ENCODE measurements around the gene SLC4A5. TPM values are rescaled to one million over a fixed set of nuclear protein-coding genes. Genes with fewer than 3 reads are reported as not detected.

Gene SLC4A5
- polyA plus RNA-seq, 1 of the 3 experiments (the other 2 are of a cell fraction) = 0.25 TPM

DNA sequence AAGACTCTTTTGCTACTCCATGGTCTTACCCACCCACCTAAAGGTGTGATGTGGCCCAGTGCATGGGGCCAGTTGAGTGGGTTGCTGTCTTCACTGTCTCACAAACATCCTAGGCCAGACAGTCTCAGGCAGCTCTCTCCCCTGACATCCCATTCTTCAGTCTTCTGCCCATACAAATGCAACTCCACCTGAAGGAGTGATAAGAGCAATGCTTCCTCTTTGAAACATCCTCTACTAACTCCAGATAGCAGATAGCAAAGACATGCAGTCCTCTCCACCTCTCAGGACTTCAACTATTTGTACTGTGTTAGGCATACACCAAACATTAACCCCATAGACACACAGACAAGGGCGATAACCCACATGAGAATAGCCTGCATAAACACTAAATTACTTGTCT is 73.5 kb downstream of the SLC4A5 start:
- POLR2A ChIA-PET = no interaction called here

DNA sequence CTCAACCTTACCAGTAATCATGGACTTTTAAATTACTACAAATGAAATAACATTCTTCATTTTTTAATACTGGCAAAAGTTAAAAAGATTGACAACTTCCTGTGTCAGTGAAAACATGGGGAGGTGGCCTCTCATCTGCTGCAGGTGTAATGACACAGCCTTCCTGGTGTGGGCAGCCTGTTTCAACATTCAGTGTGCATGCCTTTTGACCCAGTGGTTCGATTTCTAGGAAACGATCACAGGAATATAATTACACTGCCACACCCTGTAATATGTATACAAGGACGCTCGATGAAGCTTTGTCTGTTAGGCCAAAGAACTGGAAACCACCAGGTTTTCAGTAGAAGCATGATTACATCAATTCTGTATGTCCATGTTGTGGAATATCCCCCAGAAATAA is 76.1 kb downstream of the SLC4A5 start:
- Histone ChIP-seq H3F3A (replicated peaks; ENCODE audit: insufficient read depth) (no peaks in the 10 kb centered on the region), H3K9me2 (no peaks in the 10 kb centered on the region), H3K27ac (ENCODE audit: low read depth in 2 of 2, low read length in 1 of 2) (no peak overlapping the region), H3K9me3 (no peaks in the 10 kb centered on the region), H3K79me2 (ENCODE audit: insufficient read depth) (no peaks in the 10 kb centered on the region), H3K36me3 (replicated peaks in 1 of 2; ENCODE audit: control insufficient read depth in 1 of 2, insufficient read depth in 2 of 2, low read length in 1 of 2) (no peaks in the 10 kb centered on the region), H3K4me3 (ENCODE audit: low read depth in 2 of 2, low read length in 1 of 2) (no peak overlapping the region), H3K4me1 (ENCODE audit: control insufficient read depth in 1 of 2, insufficient read depth in 2 of 2, low read depth in 1 of 2, low read length in 1 of 2) (no peaks in the 10 kb centered on the region), H2AFZ (ENCODE audit: low read depth) (no peak overlapping the region), H3K4me2 (no peak overlapping the region), H3K9ac (no peak overlapping the region), H3K27me3 (ENCODE audit: insufficient read depth) (no peaks in the 10 kb centered on the region), H4K20me1 (ENCODE audit: insufficient read depth) (no peaks in the 10 kb centered on the region)
- WGBS (ENCODE audit: low lambda C conversion rate) = 42% methylated on average over 4 of the region's 4 CpGs
- DNase-seq = no peak
- TF ChIP-seq POLR2AphosphoS5 (IDR thresholded peaks at IDR 0.05; ENCODE audit: low read depth, low read length) (no peak), RAD21 (IDR thresholded peaks at IDR 0.05; ENCODE audit: low read length) (peak; percentile 52), RFX5 (IDR thresholded peaks at IDR 0.05; ENCODE audit: low read length) (no peak), NFIC (IDR thresholded peaks at IDR 0.05; ENCODE audit: borderline replicate concordance) (no peak)
- TF ChIP-seq, protein P1, sequence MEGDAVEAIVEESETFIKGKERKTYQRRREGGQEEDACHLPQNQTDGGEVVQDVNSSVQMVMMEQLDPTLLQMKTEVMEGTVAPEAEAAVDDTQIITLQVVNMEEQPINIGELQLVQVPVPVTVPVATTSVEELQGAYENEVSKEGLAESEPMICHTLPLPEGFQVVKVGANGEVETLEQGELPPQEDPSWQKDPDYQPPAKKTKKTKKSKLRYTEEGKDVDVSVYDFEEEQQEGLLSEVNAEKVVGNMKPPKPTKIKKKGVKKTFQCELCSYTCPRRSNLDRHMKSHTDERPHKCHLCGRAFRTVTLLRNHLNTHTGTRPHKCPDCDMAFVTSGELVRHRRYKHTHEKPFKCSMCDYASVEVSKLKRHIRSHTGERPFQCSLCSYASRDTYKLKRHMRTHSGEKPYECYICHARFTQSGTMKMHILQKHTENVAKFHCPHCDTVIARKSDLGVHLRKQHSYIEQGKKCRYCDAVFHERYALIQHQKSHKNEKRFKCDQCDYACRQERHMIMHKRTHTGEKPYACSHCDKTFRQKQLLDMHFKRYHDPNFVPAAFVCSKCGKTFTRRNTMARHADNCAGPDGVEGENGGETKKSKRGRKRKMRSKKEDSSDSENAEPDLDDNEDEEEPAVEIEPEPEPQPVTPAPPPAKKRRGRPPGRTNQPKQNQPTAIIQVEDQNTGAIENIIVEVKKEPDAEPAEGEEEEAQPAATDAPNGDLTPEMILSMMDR (IDR thresholded peaks at IDR 0.05) = 0 out of 2 replicates have a peak, but pooled peaks have one; percentile 13
- POLR2A ChIA-PET = no interaction called here
- CTCF ChIA-PET = interaction anchor here (0.6 to 2.5 kb wide), 5 partner anchors 17 to 158 kb away, joined by 4 to 12 read pairs (median 6); no protein-coding TSS in a partner anchor

More for the DNA sequence above, 73.5 kb downstream of the SLC4A5 start:
- Histone ChIP-seq H3K4me3 (ENCODE audit: low read depth in 2 of 2, low read length in 1 of 2) (no peak overlapping the region), H3K4me2 (no peak overlapping the region), H3K79me2 (ENCODE audit: insufficient read depth) (no peaks in the 10 kb centered on the region), H3K27me3 (ENCODE audit: insufficient read depth) (no peaks in the 10 kb centered on the region), H3K9ac (no peak overlapping the region), H2AFZ (ENCODE audit: low read depth) (no peak overlapping the region), H3K4me1 (ENCODE audit: control insufficient read depth in 1 of 2, insufficient read depth in 2 of 2, low read depth in 1 of 2, low read length in 1 of 2) (no peaks in the 10 kb centered on the region; a peak in 1 of 4 replicates), H3K27ac (ENCODE audit: low read depth in 2 of 2, low read length in 1 of 2) (no peak overlapping the region), H3K9me3 (no peaks in the 10 kb centered on the region), H4K20me1 (ENCODE audit: insufficient read depth) (no peaks in the 10 kb centered on the region), H3K36me3 (replicated peaks in 1 of 2; ENCODE audit: control insufficient read depth in 1 of 2, insufficient read depth in 2 of 2, low read length in 1 of 2) (no peaks in the 10 kb centered on the region), H3F3A (replicated peaks; ENCODE audit: insufficient read depth) (no peaks in the 10 kb centered on the region), H3K9me2 (no peaks in the 10 kb centered on the region)
- TF ChIP-seq RCOR1 (IDR thresholded peaks at IDR 0.05; ENCODE audit: low read length) (no peak), FOXJ3 (CRISPR knock-in tag; IDR thresholded peaks at IDR 0.05) (no peak), TEAD4 (IDR thresholded peaks at IDR 0.05; ENCODE audit: borderline replicate concordance, insufficient read depth) (no peak), MXI1 (IDR thresholded peaks at IDR 0.05; ENCODE audit: low read depth, low read length) (no peak), TAF1 (IDR thresholded peaks at IDR 0.05; ENCODE audit: borderline replicate concordance, low read depth, low read length) (no peak), RAD21 (IDR thresholded peaks at IDR 0.05; ENCODE audit: low read length) (no peak), NFIC (IDR thresholded peaks at IDR 0.05; ENCODE audit: borderline replicate concordance) (no peak), JUND (IDR thresholded peaks at IDR 0.05) (no peak), YY1 (IDR thresholded peaks at IDR 0.05; ENCODE audit: low read depth) (no peak), FOSL2 (IDR thresholded peaks at IDR 0.05; ENCODE audit: borderline replicate concordance, low read depth) (no peak), CHD2 (IDR thresholded peaks at IDR 0.05; ENCODE audit: low read length, partially characterized antibody) (no peak)
- TF ChIP-seq, protein P2, sequence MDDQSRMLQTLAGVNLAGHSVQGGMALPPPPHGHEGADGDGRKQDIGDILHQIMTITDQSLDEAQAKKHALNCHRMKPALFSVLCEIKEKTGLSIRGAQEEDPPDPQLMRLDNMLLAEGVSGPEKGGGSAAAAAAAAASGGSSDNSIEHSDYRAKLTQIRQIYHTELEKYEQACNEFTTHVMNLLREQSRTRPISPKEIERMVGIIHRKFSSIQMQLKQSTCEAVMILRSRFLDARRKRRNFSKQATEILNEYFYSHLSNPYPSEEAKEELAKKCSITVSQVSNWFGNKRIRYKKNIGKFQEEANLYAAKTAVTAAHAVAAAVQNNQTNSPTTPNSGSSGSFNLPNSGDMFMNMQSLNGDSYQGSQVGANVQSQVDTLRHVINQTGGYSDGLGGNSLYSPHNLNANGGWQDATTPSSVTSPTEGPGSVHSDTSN (IDR thresholded peaks at IDR 0.05) = no peak
- TF ChIP-seq, protein P3, sequence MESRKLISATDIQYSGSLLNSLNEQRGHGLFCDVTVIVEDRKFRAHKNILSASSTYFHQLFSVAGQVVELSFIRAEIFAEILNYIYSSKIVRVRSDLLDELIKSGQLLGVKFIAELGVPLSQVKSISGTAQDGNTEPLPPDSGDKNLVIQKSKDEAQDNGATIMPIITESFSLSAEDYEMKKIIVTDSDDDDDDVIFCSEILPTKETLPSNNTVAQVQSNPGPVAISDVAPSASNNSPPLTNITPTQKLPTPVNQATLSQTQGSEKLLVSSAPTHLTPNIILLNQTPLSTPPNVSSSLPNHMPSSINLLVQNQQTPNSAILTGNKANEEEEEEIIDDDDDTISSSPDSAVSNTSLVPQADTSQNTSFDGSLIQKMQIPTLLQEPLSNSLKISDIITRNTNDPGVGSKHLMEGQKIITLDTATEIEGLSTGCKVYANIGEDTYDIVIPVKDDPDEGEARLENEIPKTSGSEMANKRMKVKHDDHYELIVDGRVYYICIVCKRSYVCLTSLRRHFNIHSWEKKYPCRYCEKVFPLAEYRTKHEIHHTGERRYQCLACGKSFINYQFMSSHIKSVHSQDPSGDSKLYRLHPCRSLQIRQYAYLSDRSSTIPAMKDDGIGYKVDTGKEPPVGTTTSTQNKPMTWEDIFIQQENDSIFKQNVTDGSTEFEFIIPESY (IDR thresholded peaks at IDR 0.05; ENCODE audit: borderline replicate concordance, low read depth) = no peak
- TF ChIP-seq, protein P4, sequence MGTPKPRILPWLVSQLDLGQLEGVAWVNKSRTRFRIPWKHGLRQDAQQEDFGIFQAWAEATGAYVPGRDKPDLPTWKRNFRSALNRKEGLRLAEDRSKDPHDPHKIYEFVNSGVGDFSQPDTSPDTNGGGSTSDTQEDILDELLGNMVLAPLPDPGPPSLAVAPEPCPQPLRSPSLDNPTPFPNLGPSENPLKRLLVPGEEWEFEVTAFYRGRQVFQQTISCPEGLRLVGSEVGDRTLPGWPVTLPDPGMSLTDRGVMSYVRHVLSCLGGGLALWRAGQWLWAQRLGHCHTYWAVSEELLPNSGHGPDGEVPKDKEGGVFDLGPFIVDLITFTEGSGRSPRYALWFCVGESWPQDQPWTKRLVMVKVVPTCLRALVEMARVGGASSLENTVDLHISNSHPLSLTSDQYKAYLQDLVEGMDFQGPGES (IDR thresholded peaks at IDR 0.05; ENCODE audit: low read depth, low read length) = no peak
- CTCF ChIA-PET = interaction anchor here (0.6 to 7.2 kb wide), 4 partner anchors 15 to 605 kb away, joined by 3 to 39 read pairs (median 8); no protein-coding TSS in a partner anchor
- no peak for DNase-seq
- WGBS (ENCODE audit: low lambda C conversion rate) = 80% methylated on average over 1 of the region's 1 CpG
